ENCODE measurements around the gene CCDC9.
"Not testable (repeated sequence)": the region's sequence is repeated elsewhere in the genome, so short reads cannot be mapped to it uniquely, and the experiment has no call there.

CCDC9 gene

DNA sequence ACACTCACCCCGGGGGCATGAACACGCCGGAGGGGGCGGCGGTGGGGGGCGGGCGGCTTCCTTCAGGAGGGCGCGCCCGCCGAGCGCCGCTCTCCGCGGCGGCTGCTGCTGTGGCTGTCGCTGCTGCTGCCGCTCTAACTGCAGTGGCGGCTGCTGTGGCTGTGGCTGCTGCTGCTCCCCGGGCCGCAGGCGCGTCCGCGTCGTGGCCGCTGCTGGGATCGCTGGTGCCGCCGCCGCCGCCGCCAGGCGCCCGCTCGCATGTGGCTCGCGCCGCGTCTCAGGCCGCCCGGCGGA, 25.5 kb upstream of the CCDC9 start, which contains the start of gene BBC3:
Gene BBC3 (minus strand): TSS at position 279 of the 294 bp plus-strand sequence. CDS start 2,768 bp downstream, outside the sequence.
- in situ Hi-C loops (cut with HindIII; ENCODE audit: low pct_ligation_motif_present, low pct_unique_long_range_greater_than_20kb, low sequenced_read_pairs): no loop called here
- no peak for DNase-seq

DNA sequence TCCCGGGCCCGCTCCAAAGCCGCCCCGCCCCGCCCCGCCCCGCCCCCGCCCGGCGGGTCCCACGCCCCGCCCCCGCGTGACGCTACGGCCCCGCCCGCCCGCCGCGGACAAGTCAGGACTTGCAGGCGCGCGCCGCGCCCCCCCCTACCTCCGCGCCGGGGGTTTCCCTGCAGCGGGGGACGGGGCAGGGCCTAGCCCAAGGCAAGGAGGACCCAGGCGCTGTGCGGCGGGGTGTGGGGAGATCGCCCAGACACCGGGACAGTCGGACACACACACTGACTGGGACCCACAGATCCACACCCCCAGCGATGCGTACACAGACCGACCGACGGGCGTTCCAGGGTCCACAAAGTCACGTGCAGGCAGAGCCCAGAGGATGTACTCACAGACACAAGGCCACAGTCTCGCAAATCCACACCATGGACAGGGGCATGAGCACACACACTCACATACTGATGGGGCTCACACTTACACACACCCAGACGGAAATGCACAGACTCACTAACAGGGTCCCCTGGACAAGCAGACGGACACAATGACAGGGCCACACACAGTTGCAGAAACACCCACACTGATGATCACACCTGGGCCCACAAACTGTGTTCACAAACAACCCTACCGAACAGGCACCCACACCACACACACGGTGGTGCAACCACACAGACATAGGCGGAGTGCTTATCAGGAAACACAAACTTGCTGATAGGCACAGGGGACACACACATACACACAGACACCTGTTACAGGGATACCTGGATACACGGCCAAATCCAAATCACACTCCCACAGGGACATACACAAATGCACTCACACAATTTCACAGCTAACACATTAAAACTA, 24.9 kb upstream of the CCDC9 start:
- peak; percentile 84 for DNase-seq

DNA sequence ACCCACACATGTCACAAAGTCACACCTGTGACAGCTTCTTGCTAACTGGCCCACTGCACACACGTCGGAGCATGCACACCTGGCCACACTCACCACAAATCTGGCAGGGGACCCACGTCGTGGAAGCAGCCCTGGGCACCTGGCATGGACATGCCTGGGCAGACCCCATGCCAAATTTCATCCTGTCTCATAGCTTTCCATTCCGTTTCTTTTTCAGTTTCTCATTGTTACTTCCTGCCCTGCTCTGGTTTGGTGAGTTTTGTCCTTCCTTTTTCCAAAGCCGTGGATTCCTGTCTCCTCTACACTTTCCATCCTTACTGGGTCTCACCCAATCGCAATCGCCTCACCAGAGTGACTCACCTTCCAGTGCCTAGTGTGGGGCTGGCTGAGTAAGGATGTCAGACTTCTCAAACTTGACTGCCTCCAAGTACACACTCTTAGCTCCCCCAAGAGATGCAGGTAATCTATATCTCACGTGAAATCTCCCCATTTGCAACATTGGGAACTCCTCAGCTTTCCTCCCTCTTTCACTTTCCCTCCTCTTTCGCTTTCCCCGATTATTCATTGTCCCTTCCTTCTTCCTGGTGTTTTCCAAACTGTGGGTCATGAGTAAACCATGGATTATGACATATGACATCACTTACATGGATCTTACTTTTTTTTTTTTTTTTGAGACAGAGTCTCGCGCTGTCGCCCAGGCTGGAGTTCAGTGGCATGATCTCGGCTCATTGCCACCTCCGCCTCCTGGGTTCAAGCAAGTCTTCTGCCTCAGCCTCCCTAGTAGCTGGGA, 23.7 kb upstream of the CCDC9 start:
- in situ Hi-C loops (cut with HindIII; ENCODE audit: low pct_ligation_motif_present, low pct_unique_long_range_greater_than_20kb, low sequenced_read_pairs): no loop called here
- DNase-seq: peak; percentile 82

More for the DNA sequence above, 24.9 kb upstream of the CCDC9 start:
- in situ Hi-C loops (cut with HindIII; ENCODE audit: low pct_ligation_motif_present, low pct_unique_long_range_greater_than_20kb, low sequenced_read_pairs): no loop called here

DNA sequence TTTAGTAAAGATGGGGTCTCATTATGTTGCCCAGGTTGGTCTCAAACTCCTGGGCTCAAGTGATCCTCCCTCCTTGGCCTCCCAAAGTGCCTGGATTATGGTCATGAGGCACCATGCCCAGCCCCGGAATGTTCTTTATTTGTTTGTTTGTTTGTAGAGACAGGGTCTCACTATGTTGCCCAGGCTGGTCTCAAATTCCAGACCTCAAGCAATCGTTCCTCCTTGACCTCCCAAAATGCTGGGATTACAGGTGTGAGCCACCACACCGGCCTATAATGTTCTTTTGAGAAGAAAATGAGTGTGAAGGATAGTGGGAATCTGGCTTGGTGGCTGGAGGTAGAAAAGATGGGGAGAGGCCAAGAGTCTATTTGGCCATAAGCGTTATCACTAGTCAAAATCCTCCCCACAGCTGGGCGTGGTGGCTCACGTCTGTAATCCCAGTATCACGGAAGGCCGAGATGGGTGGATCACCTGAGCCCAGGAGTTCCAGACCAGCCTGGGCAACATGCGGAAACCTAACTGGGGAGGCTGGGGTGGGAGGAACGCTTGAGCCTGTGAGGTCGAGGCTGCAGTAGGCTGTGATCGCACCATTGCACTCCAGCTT, 20.2 kb upstream of the CCDC9 start:
- DNase-seq: no peak
- in situ Hi-C loops (cut with HindIII; ENCODE audit: low pct_ligation_motif_present, low pct_unique_long_range_greater_than_20kb, low sequenced_read_pairs): no loop called here

DNA sequence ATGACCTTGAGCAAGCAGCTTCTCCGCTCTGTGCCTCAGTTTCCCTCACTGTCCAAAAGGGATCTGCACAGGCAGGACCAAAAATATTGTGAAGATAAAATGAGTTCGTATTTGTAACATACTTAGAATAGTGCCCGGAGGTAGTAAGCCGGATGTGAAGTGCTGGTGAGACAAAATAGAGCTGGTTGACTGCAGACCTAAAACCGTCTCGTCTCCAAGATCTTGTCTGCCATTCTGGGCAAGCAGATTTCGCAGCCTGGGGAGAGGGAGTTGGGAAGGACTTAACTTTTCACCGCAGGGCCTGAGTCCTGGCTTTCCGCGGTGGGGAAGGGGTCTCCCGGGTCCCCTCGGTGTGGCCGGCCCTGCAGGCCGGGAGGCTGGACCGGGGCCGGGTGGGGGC, 17.2 kb upstream of the CCDC9 start:
- in situ Hi-C loops (cut with HindIII; ENCODE audit: low pct_ligation_motif_present, low pct_unique_long_range_greater_than_20kb, low sequenced_read_pairs): no loop called here
- DNase-seq: no peak

DNA sequence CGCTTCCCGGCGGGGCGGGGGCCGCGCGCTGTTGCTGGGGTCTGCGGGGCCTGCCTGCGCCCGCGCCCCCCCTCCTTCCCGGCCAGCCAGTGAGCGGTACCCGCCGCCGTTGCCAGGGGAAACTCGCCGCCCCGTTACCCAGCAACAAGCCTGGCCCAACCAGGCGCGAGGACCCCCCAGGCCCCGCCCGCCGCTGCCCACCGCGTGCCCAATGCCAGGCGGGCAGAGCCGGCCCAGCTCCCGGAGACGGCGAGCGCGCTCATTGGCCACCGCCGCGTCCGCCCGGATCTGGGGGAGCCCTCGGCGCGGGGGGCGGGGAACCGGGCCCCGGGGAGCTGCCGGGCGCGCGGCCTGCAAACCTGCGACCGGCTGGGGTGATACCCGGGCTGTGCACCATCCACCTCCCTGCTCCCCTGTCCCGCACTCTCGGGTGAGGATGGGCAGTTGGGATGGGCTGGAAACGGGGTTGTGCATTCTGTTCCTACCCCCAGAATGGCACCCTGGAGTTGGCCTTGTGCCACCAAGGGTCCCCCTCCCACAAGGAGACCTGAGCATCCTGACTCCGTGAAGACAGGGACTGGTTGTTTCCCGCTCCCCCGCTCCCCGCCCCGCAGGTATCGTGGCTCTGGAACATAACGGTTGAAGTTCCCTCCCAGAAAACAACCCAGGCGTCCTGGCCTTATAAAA, 16.6 kb upstream of the CCDC9 start:
- in situ Hi-C loops (cut with HindIII; ENCODE audit: low pct_ligation_motif_present, low pct_unique_long_range_greater_than_20kb, low sequenced_read_pairs): no loop called here
- DNase-seq: peak; percentile 81

DNA sequence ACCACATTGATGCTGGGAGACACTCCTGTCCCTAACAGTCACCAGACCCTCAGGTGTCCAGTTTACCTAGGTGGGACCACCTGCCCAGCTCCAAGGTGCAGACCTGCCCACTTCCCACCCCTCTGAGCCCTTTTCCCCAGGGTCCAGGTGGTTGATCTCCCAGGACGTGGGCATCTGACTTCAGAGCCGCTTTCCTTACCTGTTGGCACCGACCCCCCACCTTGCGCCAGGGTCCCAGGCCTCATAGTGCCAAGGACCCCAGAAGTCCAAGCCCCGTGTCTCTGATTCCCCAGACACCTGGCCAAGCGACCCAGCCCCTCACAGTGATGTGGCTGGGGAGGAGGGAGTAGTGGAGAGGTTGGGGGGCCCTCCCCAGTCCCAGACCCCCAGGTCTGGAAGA, 15.8 kb upstream of the CCDC9 start:
- no peak for DNase-seq
- in situ Hi-C loops (cut with HindIII; ENCODE audit: low pct_ligation_motif_present, low pct_unique_long_range_greater_than_20kb, low sequenced_read_pairs): no loop called here

DNA sequence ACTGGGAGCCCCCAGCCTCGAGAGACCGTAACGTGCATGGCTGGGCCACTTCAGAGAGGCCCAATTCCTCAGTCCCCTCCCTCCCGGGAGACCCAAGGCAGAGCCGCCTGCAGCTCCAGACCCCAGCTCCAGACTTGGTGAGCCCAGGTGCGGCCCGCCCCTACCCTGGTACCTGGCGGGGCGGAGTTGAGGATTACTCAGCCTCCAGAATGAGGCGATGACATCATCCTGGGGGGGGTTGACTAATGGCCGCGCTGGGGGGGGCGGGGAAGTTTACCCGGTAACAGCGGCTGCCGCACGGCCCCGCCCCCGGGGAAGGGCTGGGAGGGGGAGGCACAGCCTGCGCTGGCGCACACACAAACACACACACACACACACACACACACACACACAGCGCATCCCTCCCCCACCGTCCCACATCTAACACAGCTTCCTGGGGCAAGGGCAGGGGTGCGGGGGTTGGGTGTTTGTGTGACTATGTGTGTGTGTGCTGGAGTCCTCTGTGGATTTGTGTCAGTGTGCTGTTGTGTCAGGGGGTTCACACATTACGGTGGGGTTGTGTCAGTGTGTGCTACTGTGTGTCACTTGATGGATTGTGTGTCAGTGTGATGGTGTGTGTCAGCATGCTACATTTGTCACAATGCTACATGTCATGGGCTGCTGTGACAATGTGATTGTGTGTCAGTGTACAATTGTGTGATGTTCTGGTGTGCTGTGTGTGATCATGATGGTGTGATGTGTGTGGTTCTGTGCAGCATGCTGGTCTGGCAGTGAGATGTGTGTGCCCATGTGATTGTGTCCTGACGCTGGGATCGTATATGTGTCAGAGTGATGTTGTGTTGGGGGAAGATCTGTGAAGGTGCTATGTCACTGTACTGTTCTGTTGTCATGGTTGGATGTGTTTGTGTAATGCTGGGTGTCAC, 15.1 kb upstream of the CCDC9 start:
- peak; percentile 68 for DNase-seq
- in situ Hi-C loops (cut with HindIII; ENCODE audit: low pct_ligation_motif_present, low pct_unique_long_range_greater_than_20kb, low sequenced_read_pairs): no loop called here

DNA sequence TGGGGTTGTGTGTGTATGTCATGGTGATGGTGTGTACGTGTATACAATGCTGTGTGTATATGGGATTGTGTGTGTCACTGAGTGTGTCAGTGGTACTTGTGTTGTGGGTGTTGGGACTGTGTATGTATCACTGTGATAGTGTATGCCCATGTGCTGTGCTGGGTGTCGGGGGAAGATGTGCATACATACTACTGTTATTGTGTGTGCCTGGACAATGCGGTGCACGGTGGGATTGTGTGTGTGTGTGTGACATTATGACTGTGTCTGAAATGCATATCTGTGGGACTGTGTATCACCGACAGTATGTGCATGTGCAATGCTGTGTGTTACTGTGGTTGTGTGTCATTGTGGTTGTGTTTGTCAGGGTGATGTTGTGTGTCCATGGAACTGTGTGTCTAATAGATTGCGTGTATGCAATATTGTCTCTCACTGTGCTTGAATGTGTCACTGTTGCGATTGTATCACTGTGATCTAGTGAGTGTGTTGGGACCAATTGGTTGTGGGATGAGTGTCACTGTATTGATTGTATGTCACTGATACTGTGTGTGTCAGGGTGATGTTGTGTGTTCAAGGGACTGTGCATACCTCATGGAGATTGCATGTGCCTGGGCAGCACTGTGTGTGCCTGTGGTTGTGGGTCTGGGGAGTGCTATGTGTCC, 14.3 kb upstream of the CCDC9 start:
- DNase-seq: no peak
- in situ Hi-C loops (cut with HindIII; ENCODE audit: low pct_ligation_motif_present, low pct_unique_long_range_greater_than_20kb, low sequenced_read_pairs): no loop called here

GRCh38 chr19:47243364-47243775, 13.0 kb upstream of the CCDC9 start:
- no peak for DNase-seq
- in situ Hi-C loops (cut with HindIII; ENCODE audit: low pct_ligation_motif_present, low pct_unique_long_range_greater_than_20kb, low sequenced_read_pairs): no loop called here

DNA sequence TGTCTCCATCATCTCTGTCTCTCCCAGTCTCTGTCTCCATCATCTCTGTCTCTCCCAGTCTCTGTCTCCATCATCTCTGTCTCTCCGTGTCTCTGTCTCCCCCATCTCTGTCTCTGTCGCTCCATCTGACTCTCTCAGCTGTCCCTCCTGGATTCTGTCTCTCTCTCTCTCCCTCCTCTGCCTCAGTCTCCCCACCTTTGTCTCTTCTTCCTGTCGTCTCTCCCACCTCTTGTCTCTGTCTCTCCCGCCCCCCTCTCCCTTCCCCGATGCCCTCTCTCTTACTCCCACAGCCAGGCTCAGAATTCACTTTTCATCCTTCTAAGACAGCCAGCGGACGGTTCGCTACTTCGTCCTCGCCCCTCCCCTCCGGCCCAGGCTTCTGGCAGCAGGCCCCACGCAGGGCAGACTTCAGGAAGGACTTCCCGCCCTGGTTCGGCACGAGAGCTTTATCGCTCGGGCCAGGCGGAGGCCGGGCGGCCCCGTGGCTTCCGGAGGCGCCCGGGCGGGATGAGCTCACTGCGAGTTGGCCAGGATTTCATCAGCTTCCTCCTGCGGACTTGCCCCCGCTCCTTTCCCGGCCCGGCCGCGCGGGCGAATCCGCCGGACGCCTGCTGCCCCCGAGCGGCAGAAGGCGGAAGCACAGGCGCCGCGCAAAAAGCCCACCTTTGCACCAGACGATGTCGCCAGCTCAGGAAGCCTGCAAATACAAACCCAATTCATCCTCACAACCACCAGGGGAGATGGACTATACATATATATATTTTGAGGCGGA, 12.4 kb upstream of the CCDC9 start:
- in situ Hi-C loops (cut with HindIII; ENCODE audit: low pct_ligation_motif_present, low pct_unique_long_range_greater_than_20kb, low sequenced_read_pairs): no loop called here
- DNase-seq: peak; percentile 93

GRCh38 chr19:47247308-47247990, 8.9 kb upstream of the CCDC9 start:
- DNase-seq: peak; percentile 69
- in situ Hi-C loops (cut with HindIII; ENCODE audit: low pct_ligation_motif_present, low pct_unique_long_range_greater_than_20kb, low sequenced_read_pairs): no loop called here

DNA sequence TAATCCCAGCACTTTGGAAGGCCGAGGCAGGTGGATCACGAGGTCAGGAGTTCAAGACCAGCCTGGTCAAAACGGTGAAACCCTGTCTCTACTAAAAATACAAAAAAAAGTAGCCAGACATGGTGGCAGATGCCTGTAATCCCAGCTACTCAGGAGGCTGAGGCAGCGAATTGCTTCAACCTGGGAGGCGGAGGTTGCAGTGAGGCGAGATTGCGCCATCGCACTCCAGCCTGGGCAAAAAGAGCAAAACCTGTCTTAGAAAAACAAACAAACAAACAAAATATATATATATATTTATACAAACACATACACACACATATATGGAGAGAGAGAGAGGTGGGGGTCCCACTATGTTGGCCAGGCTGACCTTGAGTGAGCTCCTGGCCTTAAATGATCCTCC, 3.3 kb upstream of the CCDC9 start:
- DNase-seq; in situ Hi-C loops (cut with HindIII; ENCODE audit: low pct_ligation_motif_present, low pct_unique_long_range_greater_than_20kb, low sequenced_read_pairs): not testable (repeated sequence)

GRCh38 chr19:47253467-47253881, 2.9 kb upstream of the CCDC9 start:
- peak; percentile 56 for DNase-seq

GRCh38 chr19:47253970-47254369, 2.4 kb upstream of the CCDC9 start:
- in situ Hi-C loops (cut with HindIII; ENCODE audit: low pct_ligation_motif_present, low pct_unique_long_range_greater_than_20kb, low sequenced_read_pairs): no loop called here
- DNase-seq: no peak

More at GRCh38 chr19:47253467-47253881, 2.9 kb upstream of the CCDC9 start:
- in situ Hi-C loops (cut with HindIII; ENCODE audit: low pct_ligation_motif_present, low pct_unique_long_range_greater_than_20kb, low sequenced_read_pairs): no loop called here

DNA sequence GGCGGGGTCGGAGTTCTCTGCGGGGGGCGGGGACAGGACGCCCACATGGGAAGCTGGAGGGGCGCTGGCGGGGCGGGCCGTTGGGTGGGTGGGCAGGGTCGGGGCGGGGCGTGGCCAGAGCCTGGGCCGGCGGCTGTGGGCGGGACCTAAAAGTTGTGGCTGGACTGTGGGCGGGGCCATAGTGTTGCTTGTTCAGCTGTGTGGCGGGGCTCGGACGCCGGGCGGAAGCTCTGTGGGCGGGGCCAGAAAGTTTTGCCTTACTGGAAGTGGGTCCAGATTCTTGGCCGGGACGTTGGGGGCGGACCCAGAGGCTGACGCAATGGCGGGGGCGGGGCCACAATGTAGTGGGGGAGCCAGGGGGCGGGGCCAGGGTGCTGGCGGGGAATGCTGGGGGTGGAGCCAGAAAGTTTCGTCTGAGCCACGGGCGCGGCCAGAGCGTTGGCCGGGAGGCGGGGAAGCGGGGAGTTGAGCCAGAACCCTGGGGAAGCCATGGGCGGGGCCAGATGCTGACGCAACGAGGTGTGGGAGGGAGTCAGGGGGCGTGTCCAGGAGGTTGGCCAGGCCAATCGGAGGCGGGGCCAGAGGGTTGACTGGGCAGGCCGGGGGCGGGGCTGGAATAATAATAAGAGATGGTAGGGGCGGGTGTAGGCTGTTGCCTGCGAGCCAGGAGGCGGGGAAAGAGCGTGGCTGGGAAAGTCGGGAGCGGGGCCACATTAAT, 527 bp downstream of the CCDC9 start:
- in situ Hi-C loops (cut with HindIII; ENCODE audit: low pct_ligation_motif_present, low pct_unique_long_range_greater_than_20kb, low sequenced_read_pairs): no loop called here
- peak; percentile 96 for DNase-seq
